NCI-H510A (cell line): ENCODE measurements around the gene MRPL27.
"Not testable (repeated sequence)": the region's sequence is repeated elsewhere in the genome, so short reads cannot be mapped to it uniquely, and the experiment has no call there.

Experiments used
- DNase-seq: peaks from one replicate; lab custom pipeline; 2025; lab: John Stamatoyannopoulos, UW

Gene MRPL27

GRCh38 chr17:50372758-50373556, at the start of gene MRPL27, which contains the start of gene EME1:
Gene MRPL27 (minus strand): TSS chr17:50373184. CDS start chr17:50373170, 14 bp downstream.
Gene EME1 (plus strand): TSS chr17:50373229. CDS start chr17:50375209, 1,980 bp downstream.
- peak; percentile 86 for DNase-seq

GRCh38 chr17:50422738-50423137, 49.8 kb upstream of the MRPL27 start:
- DNase-seq, result no peak

GRCh38 chr17:50421308-50422051, 48.5 kb upstream of the MRPL27 start:
- DNase-seq, result no peak

GRCh38 chr17:50420419-50421112, 47.6 kb upstream of the MRPL27 start:
- no peak for DNase-seq

- not testable (repeated sequence) for DNase-seq
Observed at GRCh38 chr17:50419577-50419976, 46.6 kb upstream of the MRPL27 start.

GRCh38 chr17:50414808-50415207, 41.8 kb upstream of the MRPL27 start:
- no peak for DNase-seq

- no peak for DNase-seq
Observed at GRCh38 chr17:50412188-50412732, 39.3 kb upstream of the MRPL27 start.

- no peak for DNase-seq
Observed at GRCh38 chr17:50407921-50408320, 34.9 kb upstream of the MRPL27 start.

- DNase-seq, result no peak
Observed at GRCh38 chr17:50406578-50406977, 33.6 kb upstream of the MRPL27 start.

- not testable (repeated sequence) for DNase-seq
Observed at GRCh38 chr17:50405351-50405750, 32.4 kb upstream of the MRPL27 start.

GRCh38 chr17:50399591-50399990, 26.6 kb upstream of the MRPL27 start:
- DNase-seq, result not testable (repeated sequence)

GRCh38 chr17:50398672-50399071, 25.7 kb upstream of the MRPL27 start:
- not testable (repeated sequence) for DNase-seq

GRCh38 chr17:50397919-50398285, 24.9 kb upstream of the MRPL27 start:
- DNase-seq, result no peak

- DNase-seq, result peak; percentile 76
Observed at GRCh38 chr17:50397111-50397918, 24.3 kb upstream of the MRPL27 start, which contains the start of gene LRRC59. Gene LRRC59 (minus strand): TSS chr17:50397523. CDS start chr17:50397317, 206 bp downstream.

GRCh38 chr17:50396261-50397110, 23.5 kb upstream of the MRPL27 start:
- DNase-seq, result no peak

- DNase-seq, result no peak
Observed at GRCh38 chr17:50394711-50395110, 21.7 kb upstream of the MRPL27 start.

- no peak for DNase-seq
Observed at GRCh38 chr17:50393700-50394099, 20.7 kb upstream of the MRPL27 start.

- no peak for DNase-seq
Observed at GRCh38 chr17:50392621-50393020, 19.6 kb upstream of the MRPL27 start.

- DNase-seq, result no peak
Observed at GRCh38 chr17:50389534-50389933, 16.6 kb upstream of the MRPL27 start.

- DNase-seq, result no peak
Observed at GRCh38 chr17:50388728-50389127, 15.7 kb upstream of the MRPL27 start.
